HG03025 (cell line): ENCODE measurements around the gene SLC8A2.

Experiments used
- ATAC-seq: cut with Tn5 transposase; IDR thresholded peaks from one replicate; pipeline ENCODE4 v1.9.1; 2021; ENCODE audit warnings: mild to moderate bottlenecking, moderate library complexity; ENCODE audit not compliant: unreplicated experiment, low FRiP score

SLC8A2 gene

GRCh38 chr19:47465957-47466356 lies 5.7 kb downstream of the SLC8A2 start:
- ATAC-seq = no peak

GRCh38 chr19:47464675-47465419 lies 6.8 kb downstream of the SLC8A2 start:
- ATAC-seq = no peak

GRCh38 chr19:47461876-47462275 lies 9.8 kb downstream of the SLC8A2 start:
- no peak for ATAC-seq

- ATAC-seq = no peak
Observed at GRCh38 chr19:47459477-47459876, 12.2 kb downstream of the SLC8A2 start.

- no peak for ATAC-seq
Observed at GRCh38 chr19:47458672-47459071, 13.0 kb downstream of the SLC8A2 start.

- ATAC-seq = no peak
Observed at GRCh38 chr19:47456721-47457474, 14.8 kb downstream of the SLC8A2 start.

GRCh38 chr19:47450478-47450877 lies 21.2 kb downstream of the SLC8A2 start:
- no peak for ATAC-seq

GRCh38 chr19:47448360-47448727 lies 23.3 kb downstream of the SLC8A2 start:
- ATAC-seq = no peak

- ATAC-seq = no peak
Observed at GRCh38 chr19:47447470-47448359, 24.0 kb downstream of the SLC8A2 start.

GRCh38 chr19:47446534-47447469 lies 24.9 kb downstream of the SLC8A2 start:
- ATAC-seq = no peak

- ATAC-seq = no peak
Observed at GRCh38 chr19:47445937-47446402, 25.7 kb downstream of the SLC8A2 start.

- no peak for ATAC-seq
Observed at GRCh38 chr19:47445527-47445926, 26.2 kb downstream of the SLC8A2 start.

GRCh38 chr19:47444388-47444821 lies 27.3 kb downstream of the SLC8A2 start:
- no peak for ATAC-seq

GRCh38 chr19:47443331-47443730 lies 28.4 kb downstream of the SLC8A2 start:
- ATAC-seq = no peak

- ATAC-seq = no peak
Observed at GRCh38 chr19:47438793-47439220, 32.9 kb downstream of the SLC8A2 start.

GRCh38 chr19:47437500-47437899 lies 34.2 kb downstream of the SLC8A2 start:
- no peak for ATAC-seq

GRCh38 chr19:47436712-47437401 lies 34.8 kb downstream of the SLC8A2 start:
- ATAC-seq = no peak

- ATAC-seq = no peak
Observed at GRCh38 chr19:47435883-47436417, 35.7 kb downstream of the SLC8A2 start.

GRCh38 chr19:47435196-47435595 lies 36.5 kb downstream of the SLC8A2 start:
- ATAC-seq = no peak
